Vagina (tissue), 2 donors: Measurements from ENCODE around the gene SERPINE3.

Source experiments
- POLR2A ChIP-seq, 2 donors: fragments of 450-650 bp; IDR thresholded peaks; one replicate each; pipeline ENCODE4 v1.6.1; 2017; ENCODE audit warnings: antibody characterized with exemption in 2 of 2, mild to moderate bottlenecking in 2 of 2, moderate library complexity in 2 of 2
- POLR2AphosphoS5 ChIP-seq, 2 donors: sonication (generic); formaldehyde crosslinking; IDR thresholded peaks; one replicate each; pipeline ENCODE4 v1.9.0; 2017; ENCODE audit warnings: antibody characterized with exemption in 2 of 2, mild to moderate bottlenecking in 2 of 2, low read depth in 1 of 2; ENCODE audit not compliant: insufficient read depth in 1 of 2
- TF ChIP-seq, protein P1 (sequence below), 3 experiments: fragments of 450-650 bp in 2 of 3; fragments of 200-600 bp in 1 of 3; sonication (generic) in 1 of 3; IDR thresholded peaks; one replicate each; pipeline ENCODE4 v1.5.1; 2017 to 2019; ENCODE audit warnings: antibody characterized with exemption in 3 of 3, mild to moderate bottlenecking in 2 of 3, moderate library complexity in 2 of 3

DNA sequence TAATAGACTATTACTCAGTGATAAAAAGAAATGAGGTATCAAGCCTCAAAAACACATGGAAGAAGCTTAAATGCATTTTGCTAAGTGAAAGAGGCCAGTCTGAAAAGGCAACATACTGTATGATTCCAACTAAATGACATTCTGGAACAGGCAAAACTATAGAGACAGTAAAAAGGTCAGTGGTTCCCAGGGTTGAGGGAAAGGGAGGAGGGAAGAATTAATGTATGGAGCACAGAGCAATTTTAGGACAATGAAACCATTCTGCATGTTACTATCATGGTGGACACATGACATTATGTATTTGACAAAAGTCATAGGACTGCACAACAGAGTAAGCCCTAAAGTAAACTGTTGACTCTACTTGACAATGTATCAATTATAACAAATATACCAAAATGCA, 5.7 kb upstream of the SERPINE3 start:
- TF ChIP-seq, protein P1, sequence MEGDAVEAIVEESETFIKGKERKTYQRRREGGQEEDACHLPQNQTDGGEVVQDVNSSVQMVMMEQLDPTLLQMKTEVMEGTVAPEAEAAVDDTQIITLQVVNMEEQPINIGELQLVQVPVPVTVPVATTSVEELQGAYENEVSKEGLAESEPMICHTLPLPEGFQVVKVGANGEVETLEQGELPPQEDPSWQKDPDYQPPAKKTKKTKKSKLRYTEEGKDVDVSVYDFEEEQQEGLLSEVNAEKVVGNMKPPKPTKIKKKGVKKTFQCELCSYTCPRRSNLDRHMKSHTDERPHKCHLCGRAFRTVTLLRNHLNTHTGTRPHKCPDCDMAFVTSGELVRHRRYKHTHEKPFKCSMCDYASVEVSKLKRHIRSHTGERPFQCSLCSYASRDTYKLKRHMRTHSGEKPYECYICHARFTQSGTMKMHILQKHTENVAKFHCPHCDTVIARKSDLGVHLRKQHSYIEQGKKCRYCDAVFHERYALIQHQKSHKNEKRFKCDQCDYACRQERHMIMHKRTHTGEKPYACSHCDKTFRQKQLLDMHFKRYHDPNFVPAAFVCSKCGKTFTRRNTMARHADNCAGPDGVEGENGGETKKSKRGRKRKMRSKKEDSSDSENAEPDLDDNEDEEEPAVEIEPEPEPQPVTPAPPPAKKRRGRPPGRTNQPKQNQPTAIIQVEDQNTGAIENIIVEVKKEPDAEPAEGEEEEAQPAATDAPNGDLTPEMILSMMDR (IDR thresholded peaks at IDR 0.05): no peak
- TF ChIP-seq POLR2AphosphoS5 (IDR thresholded peaks at IDR 0.05; ENCODE audit: insufficient read depth in 1 of 2, low read depth in 1 of 2) (no peak), POLR2A (IDR thresholded peaks at IDR 0.05) (no peak)
